DOHH2 (cell line): ENCODE measurements around the gene ZDHHC6.

Source experiments
- EZH2phosphoT487 ChIP-seq: fragments of 200-600 bp; sonication (generic); IDR thresholded peaks from 2 replicates; pipeline ENCODE4 v1.6.1; 2017; ENCODE audit warnings: borderline replicate concordance, mild to moderate bottlenecking, antibody characterized with exemption, low read length, moderate library complexity, mixed read lengths
- TF ChIP-seq, protein P1 (sequence below): fragments of 200-600 bp; sonication (generic); IDR thresholded peaks from one replicate; pipeline ENCODE4 v1.5.1; 2014; ENCODE audit warnings: antibody characterized with exemption, mild to moderate bottlenecking, low read depth, low read length; ENCODE audit not compliant: poor library complexity, severe bottlenecking

DNA sequence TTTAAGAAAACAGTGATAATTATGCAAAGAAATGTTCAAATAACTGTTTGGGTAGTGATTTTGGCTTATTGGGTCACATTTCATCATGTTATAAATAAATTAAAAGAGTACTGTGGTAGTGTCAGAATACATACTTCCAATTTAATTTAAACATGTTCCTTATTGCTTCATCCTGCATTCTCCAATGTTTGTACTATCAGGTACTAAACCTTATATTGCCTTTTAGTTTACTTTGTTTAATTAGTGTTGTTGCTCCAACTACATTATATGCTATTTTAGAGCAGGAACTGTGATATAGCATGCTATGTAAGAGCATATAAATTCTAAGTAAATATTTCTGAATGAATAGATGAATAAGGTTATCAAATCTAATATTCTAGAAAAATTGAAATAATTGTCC lies 41.2 kb upstream of the ZDHHC6 start:
- TF ChIP-seq, protein P1, sequence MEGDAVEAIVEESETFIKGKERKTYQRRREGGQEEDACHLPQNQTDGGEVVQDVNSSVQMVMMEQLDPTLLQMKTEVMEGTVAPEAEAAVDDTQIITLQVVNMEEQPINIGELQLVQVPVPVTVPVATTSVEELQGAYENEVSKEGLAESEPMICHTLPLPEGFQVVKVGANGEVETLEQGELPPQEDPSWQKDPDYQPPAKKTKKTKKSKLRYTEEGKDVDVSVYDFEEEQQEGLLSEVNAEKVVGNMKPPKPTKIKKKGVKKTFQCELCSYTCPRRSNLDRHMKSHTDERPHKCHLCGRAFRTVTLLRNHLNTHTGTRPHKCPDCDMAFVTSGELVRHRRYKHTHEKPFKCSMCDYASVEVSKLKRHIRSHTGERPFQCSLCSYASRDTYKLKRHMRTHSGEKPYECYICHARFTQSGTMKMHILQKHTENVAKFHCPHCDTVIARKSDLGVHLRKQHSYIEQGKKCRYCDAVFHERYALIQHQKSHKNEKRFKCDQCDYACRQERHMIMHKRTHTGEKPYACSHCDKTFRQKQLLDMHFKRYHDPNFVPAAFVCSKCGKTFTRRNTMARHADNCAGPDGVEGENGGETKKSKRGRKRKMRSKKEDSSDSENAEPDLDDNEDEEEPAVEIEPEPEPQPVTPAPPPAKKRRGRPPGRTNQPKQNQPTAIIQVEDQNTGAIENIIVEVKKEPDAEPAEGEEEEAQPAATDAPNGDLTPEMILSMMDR: no peak
- TF ChIP-seq EZH2phosphoT487: no peak
